IPS-NIHi7 (cell line): ENCODE results near the gene FOS.
A peak's percentile ranks its signal among the peaks of the same experiment; 100 is the strongest.

Source experiments
- DNase-seq: peaks from one replicate; pipeline ENCODE4 v3.0.0; 2012; ENCODE audit warnings: mixed read lengths; ENCODE audit errors: extremely low spot score

FOS gene

DNA sequence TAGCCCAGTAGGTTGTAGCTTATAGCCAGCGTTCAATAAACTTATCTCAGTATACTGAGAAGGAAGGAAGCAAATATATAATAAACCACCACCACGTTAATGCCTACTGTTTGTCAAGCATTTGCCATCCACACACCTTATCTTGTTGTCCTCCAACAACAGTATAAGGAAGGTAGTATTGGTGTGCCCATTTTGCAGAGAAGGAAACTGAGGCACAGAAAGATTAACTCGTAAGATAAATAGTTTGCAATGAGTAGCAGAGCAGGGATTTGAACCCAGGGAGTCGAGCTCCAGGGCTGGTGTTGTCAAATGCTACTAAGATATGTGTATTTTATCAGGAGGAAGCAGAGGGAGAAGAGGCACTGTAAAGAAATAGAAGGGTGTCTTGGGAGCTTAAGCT lies 27.8 kb upstream of the FOS start:
- no peak for DNase-seq

DNA sequence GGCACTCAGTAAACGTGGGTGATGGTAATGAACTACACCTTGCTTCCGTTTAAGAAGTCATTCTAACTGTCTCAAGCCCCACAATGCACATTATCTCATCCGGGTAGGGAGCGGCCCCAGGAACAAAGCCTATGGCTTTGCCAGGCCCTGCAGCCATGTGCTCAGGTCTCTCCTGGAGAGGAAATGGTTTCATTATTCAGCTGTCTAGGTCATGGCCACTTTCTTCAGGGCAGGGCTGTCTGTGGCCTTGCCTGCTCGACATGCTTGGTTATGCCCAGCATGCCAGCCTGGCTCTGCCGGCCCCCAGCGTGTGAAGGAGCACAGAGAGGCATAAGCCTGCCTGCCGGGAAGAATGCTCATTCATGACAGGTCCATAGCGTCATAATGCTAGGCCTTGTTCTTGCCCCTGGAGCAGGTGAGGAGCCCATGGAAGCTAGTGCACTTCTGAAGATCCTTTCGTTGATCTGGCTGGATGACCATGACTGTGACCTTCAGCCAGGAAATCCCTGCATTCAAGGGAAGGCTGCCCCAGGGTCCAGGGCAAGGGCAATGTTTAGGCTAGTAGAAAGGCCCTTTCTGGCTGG lies 26.3 kb upstream of the FOS start:
- no peak for DNase-seq

DNA sequence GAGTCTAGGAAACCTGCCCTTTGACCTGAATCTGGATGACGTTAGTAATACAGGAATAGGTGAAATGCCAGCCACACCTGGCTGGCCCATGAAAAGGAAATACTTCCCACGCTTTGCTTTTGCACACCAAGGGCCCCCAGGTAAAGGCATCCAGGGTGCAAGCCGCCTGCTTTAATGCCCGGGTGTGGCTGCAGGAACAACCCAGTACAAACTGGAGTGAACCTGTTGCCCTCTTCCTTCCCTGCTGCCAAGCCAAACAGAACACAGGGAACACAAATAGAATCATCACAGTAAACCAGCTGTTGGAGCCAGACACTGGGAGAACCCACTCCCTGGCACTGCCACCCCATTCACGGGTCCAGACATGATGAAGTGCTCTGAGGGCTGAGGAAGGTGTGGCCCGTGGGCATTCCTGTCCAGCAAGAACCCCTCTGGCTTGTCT lies 24.2 kb upstream of the FOS start:
- no peak for DNase-seq

DNA sequence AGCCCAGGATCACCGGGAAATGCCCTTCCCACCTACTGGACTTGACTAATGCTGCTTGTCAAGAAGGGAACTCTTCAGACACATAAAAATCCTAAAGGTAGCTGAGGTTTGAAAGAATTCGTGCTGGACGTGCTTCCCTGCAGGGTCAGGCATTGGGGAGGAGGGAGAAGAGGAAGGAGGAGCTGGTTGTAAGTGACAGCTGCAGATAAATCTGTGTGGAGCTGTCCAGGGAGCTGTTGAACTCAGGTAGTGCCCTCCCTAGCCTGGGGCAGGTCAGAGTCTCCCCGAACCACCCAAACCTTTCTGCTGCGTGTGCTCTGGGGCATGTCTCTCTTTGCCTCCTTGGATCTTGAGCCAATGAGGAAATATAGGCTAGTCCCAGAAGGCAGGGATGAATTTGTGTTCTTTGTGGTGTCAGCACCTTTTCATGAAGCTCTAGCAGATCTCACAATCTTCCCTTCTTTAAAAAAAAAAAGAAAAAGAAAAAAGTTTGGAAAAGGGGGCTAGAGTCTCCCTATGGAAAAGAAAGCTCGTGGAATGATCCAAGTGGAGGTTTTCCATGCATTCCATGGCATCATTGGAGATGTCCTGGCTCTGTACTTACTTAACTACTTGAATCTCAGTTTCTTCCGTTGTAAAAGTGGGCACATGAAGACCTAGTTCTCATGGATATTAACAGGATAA lies 23.6 kb upstream of the FOS start:
- DNase-seq = peak; percentile 58

DNA sequence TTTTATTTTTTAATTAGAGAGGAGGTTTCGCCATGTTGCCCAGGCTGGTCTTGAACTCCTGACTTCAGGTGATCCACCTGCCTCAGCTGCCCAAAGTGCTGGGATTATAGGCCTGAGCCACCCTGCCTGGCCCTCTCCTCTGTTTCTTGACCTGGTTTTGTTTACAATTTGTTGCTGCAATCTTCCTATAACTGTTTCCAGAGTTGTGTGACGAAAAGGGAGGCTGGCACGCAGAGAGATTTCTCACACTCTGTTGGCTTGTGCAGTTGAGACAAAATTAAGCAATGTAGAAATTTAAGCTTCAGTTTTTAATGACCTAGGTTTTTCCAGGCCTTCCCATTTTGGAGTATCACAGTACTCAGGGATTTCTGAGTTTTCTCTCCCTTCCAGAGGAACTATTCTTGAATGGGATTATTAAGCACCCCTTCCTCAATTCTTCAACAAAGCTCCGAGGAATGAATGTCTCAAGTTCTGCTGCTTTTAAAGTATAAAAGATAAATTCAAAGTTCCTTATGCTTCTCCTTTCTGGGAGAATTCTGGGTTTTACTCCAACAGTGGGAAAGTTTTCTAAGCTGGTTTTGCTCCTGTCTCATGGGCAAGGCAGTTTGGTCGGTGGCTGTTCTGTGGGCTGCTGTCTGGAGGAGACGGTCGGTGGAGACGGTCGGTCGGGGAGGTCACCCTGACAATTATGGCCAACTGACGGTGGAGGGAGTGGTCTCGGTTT lies 20.4 kb upstream of the FOS start:
- DNase-seq = no peak

DNA sequence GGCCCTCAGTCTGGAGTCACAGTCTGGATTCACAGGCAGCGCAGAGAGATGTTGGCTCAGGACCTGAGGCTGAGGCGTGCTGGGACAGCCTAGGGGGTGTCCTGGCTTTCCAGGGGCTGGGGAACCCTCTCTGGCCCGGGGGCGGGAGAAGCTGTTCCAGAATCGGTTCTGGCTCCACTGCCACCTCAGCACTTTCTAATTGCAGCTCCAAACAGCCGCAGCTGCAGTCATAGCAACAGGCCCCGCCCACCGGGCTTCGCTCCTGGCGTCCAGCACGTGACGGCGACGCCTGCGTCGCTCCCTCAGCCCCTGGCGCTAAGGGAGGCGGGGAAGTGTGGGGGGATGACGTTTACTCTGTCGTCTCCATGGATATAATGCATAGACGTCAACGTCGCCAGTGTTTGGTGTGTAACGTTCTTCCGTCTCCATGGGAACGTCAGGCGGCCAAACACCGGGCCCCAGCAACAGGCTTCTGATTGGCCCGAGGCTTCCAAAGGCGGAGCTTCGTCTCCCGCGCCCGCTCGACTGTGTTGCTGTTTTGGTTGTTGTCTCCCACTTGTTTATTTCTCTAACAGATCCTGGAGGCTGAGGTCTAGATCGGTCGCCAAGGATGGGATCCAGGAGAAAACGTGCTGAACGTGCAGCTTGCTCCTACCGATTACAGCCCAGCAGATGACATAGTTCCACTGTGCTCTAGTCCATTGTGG lies 19.7 kb upstream of the FOS start:
- peak; percentile 95 for DNase-seq

DNA sequence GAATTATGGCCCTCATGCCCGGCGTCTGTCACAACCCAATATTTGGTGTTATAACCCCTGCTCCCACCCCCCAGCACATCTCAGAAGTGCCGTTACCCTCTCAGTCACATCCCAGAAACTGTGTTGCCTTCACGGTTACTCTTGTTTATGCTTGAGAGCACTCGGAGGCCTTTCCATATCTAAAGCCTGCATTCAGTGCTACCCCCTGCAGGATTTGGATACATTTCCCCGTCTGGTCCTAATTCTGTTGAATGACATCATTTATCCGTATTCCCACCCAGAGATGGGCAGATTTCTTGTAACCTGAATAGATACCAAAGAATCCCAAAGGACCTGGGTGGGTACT lies 19.1 kb upstream of the FOS start:
- no peak for DNase-seq

DNA sequence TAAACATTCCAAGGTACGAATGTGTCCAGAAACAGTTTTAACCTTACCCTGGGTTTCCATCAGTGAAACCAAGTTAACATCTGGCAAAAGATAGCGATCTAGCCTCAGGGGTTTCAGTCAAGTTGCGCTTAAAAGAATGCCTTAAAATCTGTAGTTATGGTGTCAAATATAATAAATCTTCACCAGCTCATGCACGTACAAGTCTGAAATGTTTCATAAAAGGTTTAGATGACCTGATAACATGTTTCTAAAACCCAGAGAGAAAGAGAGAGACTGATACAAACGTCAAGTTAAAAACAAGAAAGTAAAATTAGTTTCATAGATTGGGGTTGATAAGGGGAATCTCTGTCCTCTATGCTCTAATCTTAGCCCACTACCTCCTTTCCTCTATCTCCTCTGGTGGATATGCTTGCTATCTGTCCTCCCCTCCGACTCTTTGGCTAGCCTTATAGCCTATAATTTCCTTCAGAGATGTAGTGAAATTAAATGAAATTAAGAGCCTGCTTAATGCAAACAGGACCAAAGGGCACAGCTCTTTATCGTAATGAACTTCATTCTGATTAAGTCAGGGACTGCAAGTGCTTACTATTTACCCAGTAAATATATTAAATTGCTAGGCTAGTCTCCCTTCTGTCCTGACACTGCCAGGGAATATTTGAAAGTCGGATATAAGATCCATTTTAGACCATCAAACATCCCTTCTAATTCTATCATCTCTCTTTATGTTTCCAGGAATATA lies 18.4 kb upstream of the FOS start:
- no peak for DNase-seq

DNA sequence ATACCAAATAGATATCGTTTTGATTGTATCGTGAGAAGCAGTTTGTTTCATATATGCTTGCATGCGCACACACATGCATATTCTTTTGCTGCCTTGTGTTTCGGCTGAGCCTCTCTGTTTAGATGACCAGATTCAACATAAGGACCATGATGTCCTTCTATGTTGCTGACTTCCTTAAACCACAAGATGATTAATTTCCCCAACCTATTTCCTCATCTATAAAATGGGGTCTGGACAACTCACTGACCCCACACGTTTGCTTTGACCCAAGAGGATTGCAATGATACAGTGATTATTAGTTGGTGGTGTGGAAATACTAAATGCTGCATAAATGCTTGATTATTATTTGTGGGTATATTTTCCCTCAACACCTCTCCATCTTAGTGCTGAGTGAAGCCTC lies 16.8 kb upstream of the FOS start:
- no peak for DNase-seq

DNA sequence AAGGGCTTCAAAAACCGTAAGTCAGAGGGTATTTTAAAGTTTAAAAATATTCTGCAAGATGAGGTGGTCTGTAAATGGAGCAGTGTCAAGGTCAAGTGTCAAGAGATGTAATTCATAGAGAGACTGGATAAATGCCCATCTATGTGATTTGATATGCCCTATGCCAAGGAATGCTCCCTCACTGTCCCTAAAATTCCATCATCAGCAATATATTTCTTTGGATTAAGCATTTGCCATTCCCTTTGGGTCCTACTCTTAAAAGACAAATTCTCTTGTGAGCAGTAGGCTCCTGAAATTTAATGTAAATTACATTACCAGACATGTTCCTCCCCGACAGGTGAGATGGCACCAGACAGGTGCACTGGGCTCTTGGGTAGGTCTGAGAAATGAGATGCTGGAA lies 16.0 kb upstream of the FOS start:
- DNase-seq = no peak

DNA sequence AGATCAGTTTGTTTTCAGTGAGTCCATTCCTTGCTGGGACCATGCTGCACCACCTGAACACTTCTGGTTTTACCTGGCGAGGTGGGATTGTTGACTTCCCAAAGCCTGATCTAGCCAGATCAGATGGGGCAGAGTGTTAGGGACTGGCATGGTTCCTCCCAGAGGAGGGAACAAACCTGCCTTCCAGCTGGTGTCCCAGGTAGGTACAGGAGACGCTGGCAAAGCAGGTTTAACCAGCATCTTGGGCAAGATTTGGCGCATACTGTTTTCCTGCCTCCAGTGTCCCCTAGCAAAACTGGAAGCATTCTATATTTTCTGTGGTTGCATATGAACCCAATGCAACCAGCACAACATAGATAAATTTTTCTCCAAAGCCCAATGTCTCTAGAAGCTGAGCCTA lies 14.6 kb upstream of the FOS start:
- no peak for DNase-seq

DNA sequence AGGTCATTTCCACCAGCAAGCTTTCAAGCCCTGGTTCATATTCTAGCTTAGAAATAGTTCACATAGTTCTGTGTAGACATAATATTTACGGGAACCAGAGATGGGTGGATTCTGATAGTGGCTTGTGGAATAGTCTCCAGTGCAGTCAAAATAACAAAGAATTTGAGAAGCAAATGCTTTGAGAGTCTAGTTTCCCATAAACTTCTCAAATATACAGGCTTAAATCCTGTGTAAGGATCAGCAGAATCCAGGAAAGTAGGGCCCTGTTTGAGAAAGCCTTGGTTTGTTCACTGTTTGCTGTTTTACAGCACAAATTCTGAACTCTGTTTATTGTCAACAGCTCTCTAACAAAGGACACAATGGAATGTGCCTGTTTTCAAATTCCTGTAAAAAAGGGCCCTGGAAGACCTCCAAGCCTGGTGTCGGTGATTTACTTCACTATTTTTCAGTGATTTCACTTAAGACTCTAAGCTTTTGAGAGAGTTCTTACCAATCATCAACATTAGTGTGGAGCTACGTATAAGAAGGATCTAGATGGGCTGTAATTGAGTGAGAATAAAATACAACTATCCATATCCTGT lies 11.4 kb upstream of the FOS start:
- DNase-seq = no peak

DNA sequence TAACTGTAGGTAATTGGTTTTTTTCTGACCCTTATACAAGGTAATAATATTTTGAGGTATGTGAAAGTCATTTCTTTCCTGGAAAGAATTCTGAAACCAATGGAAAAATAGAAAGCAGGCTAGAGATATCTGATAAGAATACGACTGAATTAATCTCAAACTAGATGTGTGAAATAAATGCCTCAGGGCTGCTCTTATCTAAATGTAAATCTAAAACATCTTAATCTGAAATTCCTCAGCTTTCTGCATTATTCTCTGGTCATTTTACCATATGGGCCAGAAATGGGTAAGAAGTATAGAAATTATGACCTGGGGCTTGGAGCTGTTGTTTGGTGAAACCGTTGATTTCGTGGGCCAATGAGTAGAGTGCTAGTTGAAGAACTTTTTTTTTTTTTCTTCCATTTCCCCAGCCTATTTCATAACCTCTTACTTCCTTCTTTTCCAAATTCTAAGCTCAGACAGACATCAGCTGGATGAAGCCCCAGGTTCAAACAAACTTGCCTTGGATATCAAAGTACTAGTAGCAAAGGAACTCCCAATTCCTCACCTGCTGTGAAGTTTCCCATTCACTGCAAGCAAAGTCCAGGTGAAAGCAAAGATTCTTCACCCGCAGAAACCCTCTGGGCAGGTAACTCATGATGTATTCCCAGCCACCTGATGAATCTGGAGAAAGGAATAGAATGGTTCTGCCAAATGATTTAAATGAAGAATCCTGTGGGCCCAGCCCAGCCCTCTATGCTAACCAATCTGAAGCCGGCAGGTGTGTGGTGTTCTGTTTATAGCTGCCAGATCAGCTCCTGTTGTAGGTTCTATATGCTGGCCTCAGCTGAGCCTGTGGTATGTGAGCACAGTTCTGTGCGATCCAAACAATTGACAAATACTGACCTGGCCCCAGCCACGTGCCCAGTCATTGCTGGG lies 9.7 kb upstream of the FOS start:
- DNase-seq = peak; percentile 22

DNA sequence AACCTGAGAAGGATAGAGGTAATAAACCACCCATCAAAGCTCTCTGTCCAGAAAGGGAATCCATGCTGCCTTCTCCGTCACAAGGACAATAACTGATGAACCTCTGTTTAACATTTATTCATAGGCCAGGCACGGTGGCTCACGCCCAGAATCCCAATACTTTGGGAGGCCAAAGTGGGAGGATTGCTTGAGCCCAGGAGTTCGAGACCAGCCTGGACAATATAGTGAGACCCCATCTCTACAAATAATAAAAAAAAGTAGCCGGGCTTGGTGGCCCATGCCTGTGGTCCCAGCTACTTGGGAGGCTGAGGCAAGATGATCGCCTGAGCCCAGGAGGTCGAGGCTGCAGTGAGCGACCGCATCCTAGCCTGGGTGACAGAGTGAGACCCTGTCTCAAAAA lies 7.1 kb upstream of the FOS start:
- DNase-seq = no peak

DNA sequence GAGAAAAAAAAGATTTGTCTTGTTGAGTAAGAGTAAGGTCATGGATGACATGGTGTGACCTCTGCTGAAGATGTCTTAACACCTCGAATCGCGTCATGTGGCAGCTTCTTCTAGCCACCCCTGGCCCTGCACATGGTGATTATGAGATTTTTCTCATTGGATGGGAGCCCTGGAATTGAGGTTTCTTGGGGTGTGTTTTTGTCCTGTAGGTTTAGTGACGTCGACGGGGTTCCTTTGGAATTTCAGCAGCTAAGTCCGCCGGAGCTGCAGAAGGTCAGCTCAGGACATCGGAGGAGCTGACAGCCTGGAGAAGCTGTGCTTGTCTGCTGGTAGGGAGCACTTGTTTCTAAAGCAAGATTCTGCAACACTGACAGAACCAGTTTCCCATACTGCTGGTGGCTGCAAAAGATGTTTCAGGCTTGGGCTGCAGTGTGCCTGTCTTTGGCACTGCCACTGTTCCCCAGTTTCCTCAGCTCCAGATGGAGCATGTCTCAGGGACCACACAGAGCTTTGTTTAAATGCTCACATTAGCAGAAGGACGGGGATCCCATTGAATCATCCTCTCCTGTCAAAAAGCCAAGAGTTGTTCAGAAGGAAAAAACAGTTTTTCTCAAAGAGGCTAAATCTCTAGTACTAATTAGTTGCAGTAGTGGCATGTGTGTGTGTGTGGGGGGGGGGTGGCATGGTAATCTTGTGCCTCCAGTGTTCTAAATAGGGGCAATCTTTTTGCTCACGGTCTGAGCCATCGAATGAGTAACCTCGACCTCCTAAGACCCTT lies 5.2 kb upstream of the FOS start:
- no peak for DNase-seq

DNA sequence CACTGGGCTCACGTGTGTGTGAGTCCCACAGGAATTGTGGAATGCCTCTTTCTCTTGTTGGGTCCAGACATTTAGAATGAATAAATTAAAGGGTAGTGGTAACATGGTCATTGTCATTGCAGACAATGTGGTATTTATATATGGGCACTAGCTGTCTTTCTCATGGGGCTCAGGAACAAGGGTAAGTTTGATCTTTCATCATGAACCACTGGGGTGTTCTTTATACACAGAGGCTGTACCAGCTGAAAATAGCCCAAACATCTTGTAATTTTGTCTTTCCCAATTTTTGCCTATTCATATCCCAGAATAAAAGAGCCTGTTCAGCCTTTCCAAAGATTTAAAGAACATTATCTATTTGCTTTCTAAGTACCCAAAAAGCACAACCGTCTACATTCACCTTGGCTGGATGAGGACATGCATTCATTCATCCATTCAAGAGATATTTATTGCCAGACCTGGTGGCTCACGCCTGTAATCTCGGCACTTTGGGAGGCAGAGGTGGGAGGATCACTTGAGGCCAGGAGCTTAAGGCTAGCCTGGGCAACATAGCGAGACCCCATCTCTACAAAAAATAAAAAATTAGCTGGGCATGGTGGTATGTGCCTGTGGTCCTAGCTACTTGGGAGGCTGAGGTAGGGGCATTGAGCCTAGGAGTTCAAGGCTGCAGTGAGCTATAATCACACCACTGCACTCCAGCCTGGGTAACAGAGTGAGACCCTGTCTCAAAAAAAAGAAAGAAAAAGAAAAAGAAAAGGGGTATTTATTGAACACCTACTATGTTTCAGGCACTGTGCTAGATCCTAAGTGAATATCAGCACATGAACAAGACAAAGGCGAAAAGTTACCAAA lies 4.4 kb upstream of the FOS start:
- no peak for DNase-seq

DNA sequence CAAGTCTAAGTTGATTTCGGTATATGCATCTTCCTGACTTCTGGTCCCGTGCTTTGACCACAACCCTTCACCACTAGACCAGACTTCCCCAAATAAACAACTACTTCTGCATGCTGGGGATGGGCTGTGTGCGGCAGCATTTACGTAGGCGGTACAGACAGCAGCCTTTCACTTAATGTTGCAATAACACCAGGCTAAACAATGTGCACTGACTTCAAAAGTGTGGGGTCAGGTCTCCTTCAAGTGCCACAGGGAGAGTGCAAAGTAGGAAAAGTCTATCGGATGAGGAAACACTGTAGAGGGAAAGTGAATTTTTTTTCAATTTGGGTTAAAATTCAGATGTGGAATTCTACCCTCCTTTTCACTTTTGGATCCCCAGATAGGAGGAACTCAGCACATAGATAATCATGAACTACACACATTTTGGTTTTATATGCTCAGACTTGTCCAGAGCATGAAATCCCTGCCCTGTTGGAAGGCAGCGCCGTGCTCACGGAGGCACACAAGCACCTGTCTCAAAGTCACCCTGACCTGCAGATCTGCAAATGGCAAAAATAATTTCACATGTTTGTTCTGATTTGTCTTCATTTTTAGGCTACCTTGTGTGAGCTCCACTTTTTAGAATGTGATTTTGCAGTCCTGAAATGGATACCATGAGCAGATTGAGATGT lies 3.6 kb upstream of the FOS start:
- DNase-seq = no peak

DNA sequence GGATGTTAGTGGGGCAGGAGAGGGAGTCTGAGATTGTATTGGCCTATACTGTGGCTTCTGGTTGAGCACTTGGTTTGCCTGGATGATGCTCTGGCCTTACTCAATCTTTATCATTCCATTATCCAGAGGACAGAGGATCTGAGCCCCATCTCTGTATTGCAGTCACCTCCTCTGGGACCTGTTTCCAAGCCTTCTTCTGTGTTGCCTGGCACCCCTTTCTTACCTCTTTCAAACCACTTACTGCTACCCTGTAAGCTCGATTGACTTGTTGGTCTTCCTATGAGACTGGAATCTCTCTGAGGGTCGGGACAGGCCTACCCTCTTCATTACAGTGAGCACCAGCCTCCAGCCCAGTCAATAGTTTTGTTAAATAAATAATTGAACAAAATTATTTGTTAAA lies 3.0 kb upstream of the FOS start:
- no peak for DNase-seq
